Measurements from ENCODE around the gene SAMD4A. TPM values are rescaled to one million over a fixed set of nuclear protein-coding genes. Genes with fewer than 3 reads are reported as not detected.

SAMD4A gene
- total and polyA plus RNA-seq, 2 of the 4 experiments (the other 2 are of a cell fraction), result 22.9 to 38.2 TPM

GRCh38 chr14:54652188-54652587, 85.3 kb downstream of the SAMD4A start:
- Histone ChIP-seq H2AFZ (replicated peaks; ENCODE audit: low read length, poor library complexity) (no peak overlapping the region), H3K18ac (ENCODE audit: low read depth, low read length) (peak overlapping the region; percentile 63; the same call in 1 of the 2 replicates), H4K91ac (ENCODE audit: insufficient read depth, low read depth, low read length) (peak overlapping the region; percentile 59; the same call in 1 of the 2 replicates), H3K23ac (ENCODE audit: low read depth, low read length) (peak overlapping the region; percentile 68; the same call in 1 of the 2 replicates), H3K14ac (replicated peaks; ENCODE audit: low read depth, low read length) (peak overlapping the region; percentile 16; the same call in 1 of the 2 replicates), H3K9me1 (ENCODE audit: insufficient read depth, low read length) (peaks cover 35% of the 10 kb centered on the region), H2BK5ac (ENCODE audit: low read depth, low read length, poor library complexity, severe bottlenecking) (peak overlapping the region; percentile 97), H2BK120ac (ENCODE audit: low read depth, low read length) (peak overlapping the region; percentile 66), H2BK15ac (ENCODE audit: low read depth, low read length) (peak overlapping the region; percentile 31; the same call in 2 of the 3 replicates), H3K4me1 (ENCODE audit: control insufficient read depth, insufficient read depth, low read length) (peaks cover 41% of the 10 kb centered on the region), H3K56ac (ENCODE audit: extremely low read depth, insufficient read depth, low read length) (peak overlapping the region; percentile 61; the same call in 1 of the 2 replicates), H2AK9ac (replicated peaks; ENCODE audit: low read depth, low read length, poor library complexity) (no peak overlapping the region), H2AK5ac (ENCODE audit: low read depth, low read length) (0 out of 2 replicates have a peak overlapping the region, but pooled peaks have one; percentile 5), H3K9ac (ENCODE audit: low read depth, low read length) (no peak overlapping the region; the same call in 1 of the 2 replicates), H2BK20ac (ENCODE audit: low read depth, low read length) (peak overlapping the region; percentile 90), H3K79me1 (ENCODE audit: low read depth in 1 of 2, low read length in 2 of 2) (peaks cover 42 to 79% of the 10 kb centered on the region in 2 experiments), H4K5ac (ENCODE audit: low read depth, low read length) (no peak overlapping the region; the same call in 1 of the 2 replicates), H3K4ac (ENCODE audit: low read depth, low read length) (peak overlapping the region; percentile 33; the same call in 1 of the 2 replicates), H3K36me3 (ENCODE audit: control insufficient read depth, insufficient read depth, low read length) (no peaks in the 10 kb centered on the region), H3K4me3 (ENCODE audit: insufficient read depth, low read depth, low read length) (no peak overlapping the region), H4K8ac (ENCODE audit: low read depth in 2 of 2, low read length in 2 of 2) (peak overlapping the region; percentile 27 to 84), H3K9me3 (ENCODE audit: control insufficient read depth, insufficient read depth, low read length) (no peaks in the 10 kb centered on the region), H3K4me2 (ENCODE audit: low read depth, low read length) (peak overlapping the region; percentile 74; the same call in 1 of the 2 replicates), H3K27me3 (ENCODE audit: control insufficient read depth, insufficient read depth, low read length) (no peaks in the 10 kb centered on the region), H3K27ac (ENCODE audit: insufficient read depth, low read length) (peak overlapping the region; percentile 64; the same call in 1 of the 2 replicates), H4K20me1 (ENCODE audit: insufficient read depth, low read length) (peaks cover 51% of the 10 kb centered on the region)
- WGBS, 2 experiments (ENCODE audit: extremely low coverage in 2 of 2, insufficient read length in 1 of 2), result no CpG with 5 or more reads among the region's 6 CpGs
- POLR2A ChIA-PET (ENCODE audit: unreplicated experiment), result no interaction called here
- in situ Hi-C loops (cut with MboI; ENCODE audit: low sequenced_read_pairs), result no loop called here
- intact Hi-C loops (cut with micrococcal nuclease), result loop anchor here (1.0 to 2.0 kb wide), 4 partner anchors 17 to 121 kb away; no protein-coding TSS in a partner anchor
- TF ChIP-seq CHD1 (IDR thresholded peaks at IDR 0.05; ENCODE audit: low read depth, low read length), result no peak
- TF ChIP-seq MAFK (IDR thresholded peaks at IDR 0.05; ENCODE audit: low read depth, low read length), result peak; percentile 47; the same call in 1 of the 2 replicates
- TF ChIP-seq MAZ (IDR thresholded peaks at IDR 0.05; ENCODE audit: borderline replicate concordance, low read depth, low read length), result peak; percentile 34; the same call in 1 of the 2 replicates
- TF ChIP-seq, protein P1, sequence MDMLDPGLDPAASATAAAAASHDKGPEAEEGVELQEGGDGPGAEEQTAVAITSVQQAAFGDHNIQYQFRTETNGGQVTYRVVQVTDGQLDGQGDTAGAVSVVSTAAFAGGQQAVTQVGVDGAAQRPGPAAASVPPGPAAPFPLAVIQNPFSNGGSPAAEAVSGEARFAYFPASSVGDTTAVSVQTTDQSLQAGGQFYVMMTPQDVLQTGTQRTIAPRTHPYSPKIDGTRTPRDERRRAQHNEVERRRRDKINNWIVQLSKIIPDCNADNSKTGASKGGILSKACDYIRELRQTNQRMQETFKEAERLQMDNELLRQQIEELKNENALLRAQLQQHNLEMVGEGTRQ (IDR thresholded peaks at IDR 0.05; ENCODE audit: low read depth, low read length), result no peak
- TF ChIP-seq NFE2L2 (IDR thresholded peaks at IDR 0.05; ENCODE audit: low read depth, low read length), result no peak
- TF ChIP-seq, protein P2, sequence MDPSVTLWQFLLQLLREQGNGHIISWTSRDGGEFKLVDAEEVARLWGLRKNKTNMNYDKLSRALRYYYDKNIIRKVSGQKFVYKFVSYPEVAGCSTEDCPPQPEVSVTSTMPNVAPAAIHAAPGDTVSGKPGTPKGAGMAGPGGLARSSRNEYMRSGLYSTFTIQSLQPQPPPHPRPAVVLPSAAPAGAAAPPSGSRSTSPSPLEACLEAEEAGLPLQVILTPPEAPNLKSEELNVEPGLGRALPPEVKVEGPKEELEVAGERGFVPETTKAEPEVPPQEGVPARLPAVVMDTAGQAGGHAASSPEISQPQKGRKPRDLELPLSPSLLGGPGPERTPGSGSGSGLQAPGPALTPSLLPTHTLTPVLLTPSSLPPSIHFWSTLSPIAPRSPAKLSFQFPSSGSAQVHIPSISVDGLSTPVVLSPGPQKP (IDR thresholded peaks at IDR 0.05; ENCODE audit: borderline replicate concordance, low read depth, low read length), result no peak
- TF ChIP-seq RAD21 (IDR thresholded peaks at IDR 0.05; ENCODE audit: low read length), result no peak; the same call in 1 of the 2 replicates
- TF ChIP-seq RFX5 (IDR thresholded peaks at IDR 0.05; ENCODE audit: low read depth, low read length), result no peak
- TF ChIP-seq SMC3 (IDR thresholded peaks at IDR 0.05; ENCODE audit: low read depth, low read length), result no peak
- TF ChIP-seq FOS (IDR thresholded peaks at IDR 0.05; ENCODE audit: low read depth, low read length), result peak; percentile 68; the same call in 1 of the 2 replicates
- TF ChIP-seq CEBPB (IDR thresholded peaks at IDR 0.05; ENCODE audit: low read depth, low read length), result no peak
- TF ChIP-seq POLR2A (IDR thresholded peaks at IDR 0.05; ENCODE audit: low read depth, low read length), result no peak
- peak; percentile 44; the same call in 1 of the 2 replicates for TF ChIP-seq BHLHE40 (IDR thresholded peaks at IDR 0.05; ENCODE audit: low read depth, low read length)
- TF ChIP-seq RCOR1 (IDR thresholded peaks at IDR 0.05; ENCODE audit: insufficient replicate concordance, low read length), result no peak
- CTCF ChIA-PET, result interaction anchor here (0.6 to 0.9 kb wide), 2 partner anchors 38 to 936 kb away, joined by 3 read pairs; no protein-coding TSS in a partner anchor
- DNase-seq (peak; percentile 100), ATAC-seq (ENCODE audit: low read depth) (peak; percentile 88)
- BruUV-seq (replicated peaks), result no TSS peak
- dilution Hi-C loops (cut with HindIII; ENCODE audit: low sequenced_read_pairs, unreplicated experiment), result no loop called here
